GM10248 (cell line): ENCODE measurements around the gene PADI2.

Experiments used
- CTCF ChIA-PET: fragments of 300-600 bp; sonication (Branson Sonifier 250); formaldehyde crosslinking; extraction: SDS; loops from one replicate; lab custom pipeline; 2021; ENCODE audit warnings: antibody characterized with exemption; lab: Yijun Ruan, JAX
- POLR2A ChIA-PET: fragments of 350-650 bp; sonication (Branson Sonifier 250); formaldehyde crosslinking; extraction: SDS; loops from one replicate; lab custom pipeline; 2020; ENCODE audit warnings: antibody characterized with exemption; lab: Yijun Ruan, JAX
- DNase-seq: peaks from one replicate; pipeline ENCODE4 v3.0.0; 2012; ENCODE audit errors: extremely low spot score
- TF ChIP-seq, protein P1 (sequence below): IDR thresholded peaks from 2 replicates; pipeline ENCODE4 v1.5.1; 2012; ENCODE audit warnings: mild to moderate bottlenecking, low read depth; ENCODE audit errors: extremely low read depth, missing control alignments, control extremely low read depth

Gene PADI2

DNA sequence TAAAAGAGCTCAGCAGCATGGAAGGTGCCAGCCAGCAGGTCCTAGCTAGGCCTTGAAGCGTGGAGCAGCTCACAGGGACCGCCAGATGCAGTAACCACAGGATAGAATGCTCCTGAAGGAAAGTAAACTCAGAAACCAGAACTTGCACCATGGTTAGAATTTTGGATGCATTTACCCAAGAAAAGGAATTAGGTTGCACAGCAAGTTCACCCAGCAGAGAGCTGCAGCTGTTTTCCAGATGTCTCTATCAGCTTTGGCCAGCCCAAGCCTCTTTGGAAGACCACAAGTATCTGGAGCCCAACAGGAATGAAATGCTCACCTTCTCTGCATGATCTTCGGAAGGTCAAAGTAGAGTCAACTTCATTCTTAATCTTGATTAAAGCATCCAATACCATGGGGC, 86.5 kb downstream of the PADI2 start:
- ChIA-PET POLR2A (no interaction called here), CTCF (interaction anchor here (0.8 to 2.6 kb wide), 5 partner anchors 13 to 72 kb away, joined by 3 to 10 read pairs (median 4); no protein-coding TSS in a partner anchor)
- no peak for DNase-seq
- TF ChIP-seq, protein P1, sequence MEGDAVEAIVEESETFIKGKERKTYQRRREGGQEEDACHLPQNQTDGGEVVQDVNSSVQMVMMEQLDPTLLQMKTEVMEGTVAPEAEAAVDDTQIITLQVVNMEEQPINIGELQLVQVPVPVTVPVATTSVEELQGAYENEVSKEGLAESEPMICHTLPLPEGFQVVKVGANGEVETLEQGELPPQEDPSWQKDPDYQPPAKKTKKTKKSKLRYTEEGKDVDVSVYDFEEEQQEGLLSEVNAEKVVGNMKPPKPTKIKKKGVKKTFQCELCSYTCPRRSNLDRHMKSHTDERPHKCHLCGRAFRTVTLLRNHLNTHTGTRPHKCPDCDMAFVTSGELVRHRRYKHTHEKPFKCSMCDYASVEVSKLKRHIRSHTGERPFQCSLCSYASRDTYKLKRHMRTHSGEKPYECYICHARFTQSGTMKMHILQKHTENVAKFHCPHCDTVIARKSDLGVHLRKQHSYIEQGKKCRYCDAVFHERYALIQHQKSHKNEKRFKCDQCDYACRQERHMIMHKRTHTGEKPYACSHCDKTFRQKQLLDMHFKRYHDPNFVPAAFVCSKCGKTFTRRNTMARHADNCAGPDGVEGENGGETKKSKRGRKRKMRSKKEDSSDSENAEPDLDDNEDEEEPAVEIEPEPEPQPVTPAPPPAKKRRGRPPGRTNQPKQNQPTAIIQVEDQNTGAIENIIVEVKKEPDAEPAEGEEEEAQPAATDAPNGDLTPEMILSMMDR = no peak

DNA sequence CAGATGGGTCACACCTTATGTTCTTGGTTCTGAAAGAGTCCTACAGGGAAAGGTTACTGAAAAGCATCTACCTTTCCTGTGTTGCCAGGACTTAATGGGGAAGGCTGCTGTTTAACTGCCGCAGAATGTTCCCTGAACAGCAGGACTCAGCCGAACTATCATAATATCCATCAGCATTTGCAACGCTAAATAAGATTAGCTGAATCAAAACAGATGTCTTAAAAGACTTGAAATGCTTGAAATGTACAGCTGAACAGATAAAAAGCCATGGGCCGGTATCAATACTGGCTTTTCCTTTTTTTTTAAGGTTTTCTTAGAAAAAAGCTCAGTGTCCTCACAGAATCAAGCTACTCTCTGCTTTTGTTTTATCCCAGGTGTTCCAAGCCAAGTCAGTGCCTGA, 87.8 kb downstream of the PADI2 start:
- DNase-seq = no peak
- TF ChIP-seq, protein P1 = no peak
- CTCF ChIA-PET = interaction anchor here (0.9 to 1.1 kb wide), 2 partner anchors 9 to 14 kb away, joined by 3 to 4 read pairs; no protein-coding TSS in a partner anchor

DNA sequence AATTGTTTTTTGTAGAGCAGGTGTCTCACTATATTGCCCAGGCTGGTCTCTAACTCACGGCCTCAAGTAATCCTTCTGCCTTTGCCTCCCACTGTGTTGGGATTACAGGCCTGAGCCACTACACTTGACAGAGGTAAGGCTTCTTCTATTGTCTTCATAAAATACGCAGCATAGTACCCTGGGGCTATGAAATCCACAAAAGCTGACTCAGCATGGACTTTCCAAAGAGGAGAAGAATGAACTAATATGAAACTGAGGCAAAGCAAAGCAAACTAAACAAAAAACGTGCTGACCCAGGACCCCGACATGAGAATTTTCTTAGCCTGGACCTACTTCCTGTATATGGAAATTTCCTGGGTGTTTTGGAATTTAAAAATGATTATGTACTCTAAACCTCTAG, 89.0 kb downstream of the PADI2 start:
- no peak for DNase-seq
- POLR2A ChIA-PET = no interaction called here
- CTCF ChIA-PET = no interaction called here
- TF ChIP-seq, protein P1 = no peak

More for the DNA sequence above, 87.8 kb downstream of the PADI2 start:
- POLR2A ChIA-PET = no interaction called here

DNA sequence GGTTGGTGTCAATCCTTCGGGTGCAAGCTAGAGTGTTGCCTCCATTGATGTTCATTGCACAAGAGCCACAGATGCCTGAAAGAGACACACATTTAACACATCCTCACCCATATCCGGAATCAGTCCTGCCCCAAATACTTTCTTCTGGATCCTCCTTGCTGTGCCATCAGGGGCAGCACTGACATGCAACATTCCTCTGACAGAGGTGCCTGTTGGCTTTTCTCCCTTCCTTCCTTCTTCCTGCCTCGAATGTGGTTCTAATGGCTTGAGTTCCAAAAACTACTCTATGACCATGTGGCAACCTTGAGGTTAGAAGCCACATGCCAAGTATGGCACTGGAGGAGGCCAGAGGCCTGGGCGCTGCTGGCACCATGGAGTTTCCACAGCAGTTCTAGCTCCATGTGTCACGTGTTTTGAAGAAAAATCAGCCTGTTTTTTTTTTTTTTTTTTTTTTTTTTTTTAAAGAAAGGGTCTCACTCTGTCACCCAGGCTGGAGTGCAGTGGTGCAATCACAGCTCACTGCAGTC, 90.5 kb downstream of the PADI2 start:
- POLR2A ChIA-PET = interaction anchor here (0.6 kb wide), 1 partner anchor 123 kb away, joined by 3 read pairs; no protein-coding TSS in a partner anchor

DNA sequence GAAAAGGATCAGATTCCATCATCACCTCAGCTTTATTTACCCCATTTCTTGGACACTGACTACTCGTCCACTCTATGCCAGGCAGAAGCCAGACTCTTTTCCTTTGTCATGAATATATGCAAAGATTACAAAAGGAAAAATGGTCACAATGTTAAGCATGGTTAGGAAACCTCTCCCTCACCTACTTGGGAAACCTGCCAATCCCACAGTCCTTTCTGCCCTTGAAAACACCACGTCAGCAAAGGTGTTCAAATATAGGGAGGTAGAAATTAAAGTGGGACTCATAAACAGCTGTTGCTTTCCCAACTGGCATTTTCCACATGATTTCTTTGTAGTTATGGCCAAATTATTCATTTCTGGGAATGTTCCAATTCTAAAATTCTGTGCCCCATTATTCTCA, 91.4 kb downstream of the PADI2 start:
- TF ChIP-seq, protein P1 = no peak
- DNase-seq = no peak
- ChIA-PET POLR2A (no interaction called here), CTCF (interaction anchor here (1.1 to 2.6 kb wide), 2 partner anchors 19 to 20 kb away, joined by 3 to 6 read pairs; no protein-coding TSS in a partner anchor)

More for the DNA sequence above, 90.5 kb downstream of the PADI2 start:
- TF ChIP-seq, protein P1 = no peak
- no peak for DNase-seq
- CTCF ChIA-PET = interaction anchor here (1.2 to 2.6 kb wide), 2 partner anchors 20 to 68 kb away, joined by 4 to 6 read pairs; no protein-coding TSS in a partner anchor

DNA sequence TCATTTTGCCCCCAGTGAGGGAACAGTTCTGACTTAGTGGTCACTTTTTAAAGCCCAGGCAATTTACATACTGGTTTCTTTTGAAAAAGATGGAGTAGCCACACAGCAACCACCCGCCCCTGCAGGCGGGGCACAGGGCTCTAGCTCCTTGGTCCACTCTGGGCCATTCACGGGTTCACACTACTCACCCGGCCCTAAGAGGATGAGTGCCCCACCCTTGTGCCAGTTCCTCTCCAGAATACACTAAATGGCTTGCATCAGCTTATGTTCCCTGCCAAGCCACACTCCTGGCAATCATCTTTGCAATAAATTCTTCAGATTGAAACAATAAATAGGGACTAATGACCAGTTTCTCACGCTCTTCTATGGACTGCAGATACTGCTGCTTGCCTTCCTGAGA, 91.8 kb downstream of the PADI2 start:
- TF ChIP-seq, protein P1 = no peak
- ChIA-PET CTCF (interaction anchor here (1.0 to 2.6 kb wide), 3 partner anchors 14 to 21 kb away, joined by 3 to 6 read pairs (median 3); no protein-coding TSS in a partner anchor), POLR2A (no interaction called here)
- no peak for DNase-seq
